Bronchial epithelial cell (primary cell): ENCODE measurements around the gene RGS17. TPM values are rescaled to one million over a fixed set of nuclear protein-coding genes. Genes with fewer than 3 reads are reported as not detected.
A peak's percentile ranks its signal among the peaks of the same experiment; 100 is the strongest.

ENCODE experiments used
- DNase-seq: peaks from one replicate; pipeline ENCODE4 v3.0.0-alpha.2; 2010; ENCODE audit warnings: low read depth
- FAIRE-seq: peaks from 2 replicates; lab custom pipeline; 2011; peaks lifted over from hg19 to GRCh38; lab: Jason Lieb, UNC
- H3K27me3 ChIP-seq: 2 replicates; pipeline ENCODE4 v1.5.1; 2011; ENCODE audit warnings: low read length; ENCODE audit not compliant: control insufficient read depth, insufficient read depth
- H3K36me3 ChIP-seq: 2 replicates; pipeline ENCODE4 v1.5.1; 2011; ENCODE audit warnings: low read length; ENCODE audit not compliant: control insufficient read depth, insufficient read depth
- H3K4me3 ChIP-seq: 2 replicates; pipeline ENCODE4 v1.5.1; 2011; ENCODE audit warnings: mild to moderate bottlenecking, low read depth, low read length, control low read depth
- CTCF ChIP-seq: IDR thresholded peaks from 2 replicates; pipeline ENCODE4 v1.5.1; 2011; ENCODE audit warnings: mild to moderate bottlenecking, moderate library complexity, low read length, control low read depth, inconsistent platforms; ENCODE audit not compliant: insufficient read depth, severe bottlenecking
- total RNA-seq: library from RNA; depleted of rRNA; stranded (reverse); fragments of >200 nt; gene quantifications from 2 replicates; pipeline ENCODE4 v1.2.1, GENCODE V29; 2014

The RGS17 gene
- total RNA-seq: 2.9 and 4.7 TPM in 2 replicates

DNA sequence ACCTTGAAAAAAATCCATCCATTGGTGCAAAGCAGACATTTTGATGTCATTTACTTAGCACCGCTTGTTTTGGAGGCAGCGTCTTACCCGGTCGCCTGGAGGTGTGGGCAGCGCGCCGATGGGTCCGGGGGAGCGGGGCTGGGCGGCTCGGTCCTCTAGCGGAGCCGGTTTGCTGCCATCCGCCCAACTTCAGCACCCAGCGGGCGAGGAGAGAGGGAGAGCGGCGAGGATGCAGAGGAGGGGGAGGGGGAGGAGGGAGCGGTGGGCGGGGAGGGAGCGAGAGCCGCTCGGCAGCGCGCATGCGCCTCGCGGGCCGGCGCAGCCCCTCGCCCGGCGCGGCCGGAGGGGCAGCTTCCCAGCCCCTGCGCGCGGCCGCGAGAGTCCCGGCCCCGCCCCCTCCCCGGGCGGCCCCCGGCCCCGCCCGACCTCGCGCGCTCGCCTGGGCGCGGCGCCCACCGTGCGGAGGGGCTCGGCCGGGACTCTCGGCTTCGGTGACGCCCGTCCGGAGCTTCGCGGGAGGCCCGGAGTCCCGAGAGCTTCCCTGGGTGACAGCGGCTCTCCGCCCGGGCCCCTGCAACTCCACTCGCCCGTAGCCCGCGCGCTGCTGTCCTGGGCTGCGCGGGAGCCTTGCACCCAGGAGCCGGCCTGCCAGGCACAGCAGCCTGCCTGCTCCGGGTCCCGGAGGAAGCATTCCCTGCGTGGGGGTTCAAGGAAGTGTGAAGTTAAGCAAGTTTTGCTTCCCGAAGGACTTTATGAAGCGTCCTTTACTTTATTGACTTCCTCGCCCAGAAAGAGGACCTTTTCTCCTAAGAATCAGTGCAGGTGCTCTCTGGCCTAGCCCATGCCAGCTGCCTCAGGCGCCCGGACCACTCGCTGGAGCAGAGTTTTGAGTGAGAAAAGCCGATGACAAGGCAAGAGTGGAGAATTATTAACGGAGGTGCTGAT lies at the start of gene RGS17:
Gene RGS17 (minus strand): TSS at position 246 of the 945 bp plus-strand sequence. CDS start 87,264 bp downstream, outside the sequence.
- no peak for DNase-seq
- TF ChIP-seq CTCF: no peak
- FAIRE-seq: no peak

DNA sequence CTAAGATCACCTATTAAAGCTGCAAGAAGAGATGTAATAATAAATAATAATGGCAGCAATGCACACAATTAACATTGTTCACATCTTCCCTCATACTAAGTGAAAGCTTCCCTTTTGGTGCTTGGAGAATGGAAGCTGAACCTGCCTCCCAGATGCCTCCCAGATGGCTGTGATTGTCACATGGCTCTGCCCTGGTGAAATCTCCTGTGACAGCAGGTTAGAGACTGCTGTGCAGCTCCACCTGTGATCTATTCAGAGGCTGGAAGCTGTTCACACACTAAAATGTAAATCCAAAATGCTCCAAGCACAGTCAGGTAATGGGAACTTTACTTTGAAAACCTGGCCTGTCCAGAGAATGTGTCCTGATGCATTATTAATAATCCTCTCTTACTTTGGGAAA lies 41.7 kb upstream of the RGS17 start:
- TF ChIP-seq CTCF: no peak
- no peak overlapping the region for H3K4me3 ChIP-seq
- no peak for FAIRE-seq
- no peaks in the 10 kb centered on the region for H3K27me3 ChIP-seq
- no peak for DNase-seq
- no peaks in the 10 kb centered on the region for H3K36me3 ChIP-seq

More for the DNA sequence above, at the start of gene RGS17:
- Histone ChIP-seq H3K27me3 (no peaks in the 10 kb centered on the region), H3K4me3 (peak within 1 kb of the TSS; percentile 50), H3K36me3 (no peaks in the 10 kb centered on the region)

DNA sequence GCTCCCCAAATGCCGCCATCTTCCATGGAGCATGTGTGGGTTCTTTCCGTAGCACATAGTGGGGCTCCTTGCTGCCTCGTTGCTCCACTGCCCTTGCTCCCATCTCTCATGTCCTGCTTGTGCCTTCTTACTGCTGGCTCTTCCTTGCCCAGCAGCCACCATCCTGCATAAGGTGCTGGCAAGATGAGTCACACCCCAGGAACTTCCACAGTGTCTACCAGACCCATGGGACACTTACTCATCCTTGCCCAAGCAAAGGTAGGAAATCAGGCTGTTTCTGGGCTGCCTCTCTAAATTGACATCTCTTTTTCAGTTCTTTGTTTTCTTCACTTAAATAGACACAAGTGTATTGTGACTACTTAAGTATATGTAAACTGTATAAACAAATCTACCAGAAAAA lies 39.4 kb upstream of the RGS17 start:
- peak; percentile 87 for DNase-seq
- Histone ChIP-seq H3K27me3 (no peaks in the 10 kb centered on the region), H3K36me3 (no peaks in the 10 kb centered on the region), H3K4me3 (no peak overlapping the region)
- TF ChIP-seq CTCF: no peak
- peak; percentile 96 for FAIRE-seq

- DNase-seq (no peak), FAIRE-seq (no peak)
- TF ChIP-seq CTCF: no peak
- H3K27me3 ChIP-seq: no peaks in the 10 kb centered on the region
- no peaks in the 10 kb centered on the region for H3K36me3 ChIP-seq
- no peak overlapping the region for H3K4me3 ChIP-seq
Observed at GRCh38 chr6:153167907-153168306, 36.8 kb upstream of the RGS17 start.

- no peak overlapping the region for H3K4me3 ChIP-seq
- FAIRE-seq (no peak), DNase-seq (peak; percentile 92)
- no peak for TF ChIP-seq CTCF
- H3K27me3 ChIP-seq: no peaks in the 10 kb centered on the region
- H3K36me3 ChIP-seq: no peaks in the 10 kb centered on the region
Observed at GRCh38 chr6:153167061-153167891, 36.2 kb upstream of the RGS17 start.
